K562 (cell line): ENCODE data around the gene PRAME. TPM values are rescaled to one million over a fixed set of nuclear protein-coding genes. Genes with fewer than 3 reads are reported as not detected.

ENCODE experiments used
- ATAC-seq: fragments of 200-7000 bp; cut with Tn5 transposase; 3 replicates; pipeline ENCODE4 v1.9.1; 2020; ENCODE audit warnings: moderate library complexity
- BruUV-seq: library from RNA; stranded (reverse); fragments of 400-500 nt; replicated peaks from 2 replicates; lab custom pipeline; 2021; lab: Mats Ljungman, UMichigan
- CTCF ChIA-PET: fragments of 300-600 bp; formaldehyde crosslinking; extraction: SDS; loops from one replicate; lab custom pipeline; 2021; ENCODE audit warnings: low intra/inter-chr PET ratio; lab: Yijun Ruan, JAX
- POLR2A ChIA-PET: fragments of 300-600, 350-650 bp; sonication (Branson Sonifier 250); formaldehyde crosslinking; extraction: SDS; loops from one replicate; lab custom pipeline; 2021; ENCODE audit warnings: antibody characterized with exemption, inconsistent platforms; lab: Yijun Ruan, JAX
- DNase-seq, 4 experiments: peaks; one replicate each; pipeline versions ENCODE4 v3.0.0 to v3.0.0-alpha.2; 2011 to 2018; ENCODE audit warnings: low spot score in 3 of 4, mixed read lengths in 3 of 4; ENCODE audit errors: extremely low read depth in 1 of 4
- FAIRE-seq: peaks from 2 replicates; lab custom pipeline; 2011; peaks lifted over from hg19 to GRCh38; lab: Jason Lieb, UNC
- H2AFZ ChIP-seq: 2 replicates; pipeline ENCODE4 v1.6.0; 2011; ENCODE audit warnings: low read depth, low read length, control low read depth, inconsistent platforms
- H3K27ac ChIP-seq: fragments of 200-600 bp; 3 replicates; pipeline ENCODE4 v1.8.0; 2011; ENCODE audit warnings: low read depth, mild to moderate bottlenecking, control low read depth, inconsistent platforms, low read length, moderate library complexity, mixed read lengths; ENCODE audit errors: extremely low read depth
- H3K27me3 ChIP-seq, 2 experiments: fragments of 300-600 bp in 1 of 2; 2 replicates in 1 of 2; 3 replicates in 1 of 2; pipeline versions ENCODE4 v1.6.0 to v1.8.0; 2011; ENCODE audit warnings: inconsistent platforms in 2 of 2, low read length in 2 of 2, mild to moderate bottlenecking in 1 of 2, mixed read lengths in 1 of 2, moderate library complexity in 1 of 2; ENCODE audit not compliant: control insufficient read depth in 2 of 2, insufficient read depth in 2 of 2
- H3K36me3 ChIP-seq: fragments of 300-600 bp; 3 replicates; pipeline ENCODE4 v1.8.0; 2011; ENCODE audit warnings: mild to moderate bottlenecking, low read length, inconsistent platforms; ENCODE audit not compliant: control insufficient read depth, insufficient read depth
- H3K4me1 ChIP-seq, 2 experiments: fragments of 200-600 bp in 1 of 2; replicated peaks in 1 of 2; 2 replicates in 1 of 2; 3 replicates in 1 of 2; pipeline versions ENCODE4 v1.5.1 to v1.8.0; 2011; ENCODE audit warnings: inconsistent platforms in 2 of 2, low read length in 2 of 2, mild to moderate bottlenecking in 1 of 2, mixed read lengths in 1 of 2, moderate library complexity in 1 of 2; ENCODE audit not compliant: control insufficient read depth in 2 of 2, insufficient read depth in 2 of 2
- H3K4me2 ChIP-seq: 2 replicates; pipeline ENCODE4 v1.6.1; 2011; ENCODE audit warnings: low read length, control low read depth, inconsistent platforms, mixed read lengths; ENCODE audit not compliant: insufficient read depth
- H3K4me3 ChIP-seq: fragments of 200-600 bp; sonication (generic), shearing (Covaris generic); 2 replicates; pipeline ENCODE4 v1.5.1; 2016; ENCODE audit warnings: control low read depth, inconsistent platforms
- H3K79me2 ChIP-seq: fragments of 200-600 bp; 3 replicates; pipeline ENCODE4 v1.8.0; 2011; ENCODE audit warnings: low read length, inconsistent platforms; ENCODE audit not compliant: control insufficient read depth, insufficient read depth
- H3K9ac ChIP-seq, 2 experiments: 2 replicates each; pipeline versions ENCODE4 v1.6.0 to v1.6.1; 2011; ENCODE audit warnings: low read depth in 2 of 2, low read length in 2 of 2, control low read depth in 1 of 2, inconsistent platforms in 1 of 2, mild to moderate bottlenecking in 1 of 2, mixed read lengths in 1 of 2; ENCODE audit not compliant: insufficient read depth in 1 of 2
- H3K9me1 ChIP-seq: one replicate; pipeline ENCODE4 v1.6.0; 2011; ENCODE audit warnings: inconsistent platforms, mild to moderate bottlenecking, low read length, moderate library complexity; ENCODE audit not compliant: control insufficient read depth, insufficient read depth
- H3K9me3 ChIP-seq: replicated peaks from 2 replicates; pipeline ENCODE4 v1.5.1; 2011; ENCODE audit warnings: low read depth, low read length, inconsistent platforms; ENCODE audit not compliant: control insufficient read depth, insufficient read depth
- H4K20me1 ChIP-seq: replicated peaks from 2 replicates; pipeline ENCODE4 v1.6.1; 2011; ENCODE audit warnings: low read length, inconsistent platforms, mixed read lengths; ENCODE audit not compliant: control insufficient read depth, insufficient read depth
- HMGXB4 ChIP-seq: sonication (generic); formaldehyde crosslinking; IDR thresholded peaks from 2 replicates; pipeline ENCODE4 v1.8.1; 2023; ENCODE audit warnings: mild to moderate bottlenecking, missing genetic modification reagents
- ZBTB7A ChIP-seq: IDR thresholded peaks from 2 replicates; pipeline ENCODE4 v1.6.1; 2011; ENCODE audit warnings: low read depth, mild to moderate bottlenecking, low read length, moderate library complexity, borderline replicate concordance; ENCODE audit not compliant: control insufficient read depth
- WGBS: fragments of 100-300 bp; shearing (Covaris generic); methylation state at CpG from one replicate; pipeline ENCODE4 v1.1.6; 2016; ENCODE audit warnings: low coverage, mixed read lengths; ENCODE audit not compliant: insufficient coverage; ENCODE audit errors: missing lambda C conversion rate; 5-methylcytosine and 5-hydroxymethylcytosine counted together
- in situ Hi-C: fragments of 300-500 bp; cut with MboI; formaldehyde crosslinking; loops from 4 replicates; pipeline ENCODE4 v1.15.0; 2018; ENCODE audit warnings: inconsistent platforms, mixed read lengths
- intact Hi-C: fragments of 100-400 bp; cut with micrococcal nuclease; formaldehyde crosslinking; loops from 2 replicates; pipeline ENCODE4 v1.14.2; 2022
- polyA plus RNA-seq, 8 experiments: library from polyadenylated mRNA; depleted of rRNA in 4 of 8; stranded (reverse) in 5 of 8; unstranded in 3 of 8; fragments of >200 nt; fragmentation: Nextera tagmentation in 2 of 8; fragmentation: Illumina TruSeq in 1 of 8; extraction: Ambion mirVana in 2 of 8; extraction: Trizol in 1 of 8; gene quantifications; 2 replicates each; pipeline versions ENCODE4 v1.2.1 to v1.2.3, GENCODE V29; 2011 to 2014; ENCODE audit warnings: inconsistent platforms in 1 of 8, missing spikeins in 1 of 8
- total RNA-seq, 7 experiments: library from RNA; depleted of rRNA in 6 of 7; stranded (reverse); fragments of >200 nt in 6 of 7; fragmentation: Illumina TruSeq in 2 of 7; extraction: Trizol in 2 of 7; gene quantifications; 2 replicates each; pipeline versions ENCODE4 v1.2.1 to v1.2.3, GENCODE V29; 2011 to 2021; ENCODE audit warnings: low replicate concordance in 1 of 7

The PRAME gene
- total and polyA plus RNA-seq, 9 of the 15 experiments (the other 6 are each of a cell fraction or from before 2014, with no cell fraction given): 662 to 2,141 (median 1,142) TPM

GRCh38 chr22:22548910-22549309, 10.2 kb downstream of the PRAME start:
- in situ Hi-C loops (loop anchor here (25.0 kb wide), 1 partner anchor 1137 kb away; the partner anchor contains the start of gene HIC2), intact Hi-C loops (loop anchor here (10.0 kb wide), 1 partner anchor 56 kb away; no protein-coding TSS in a partner anchor)
- H3K4me3 ChIP-seq: no peak overlapping the region
- ChIA-PET CTCF (interaction anchor here (1.2 kb wide), 1 partner anchor 10 kb away, joined by 3 read pairs; the partner anchor contains the start of gene PRAME), POLR2A (interaction anchor here (0.7 to 19.7 kb wide), 21 partner anchors 1 to 554 kb away, joined by 3 to 708 read pairs (median 5); partner anchors contain the start of genes PRAME, ZNF280A and ZNF280B)
- H3K27me3 ChIP-seq: no peaks in the 10 kb centered on the region
- no peak overlapping the region for H3K9ac ChIP-seq
- H3K79me2 ChIP-seq: peaks cover 51% of the 10 kb centered on the region
- FAIRE-seq (no peak), DNase-seq (peak in 2 of 4 experiments; percentile 67 to 70), ATAC-seq (peak; percentile 1; the same call in 2 of the 3 replicates)
- no peaks in the 10 kb centered on the region for H3K9me3 ChIP-seq
- H3K9me1 ChIP-seq: peaks cover 57% of the 10 kb centered on the region
- TF ChIP-seq ZBTB7A (no peak), HMGXB4 (CRISPR knock-in tag) (peak; percentile 42; the same call in 1 of the 2 replicates)
- no TSS peak for BruUV-seq
- no peak overlapping the region for H3K4me2 ChIP-seq
- 75% methylated on average over 1 of the region's 1 CpG for WGBS
- no peak overlapping the region for H3K27ac ChIP-seq
- peaks cover 19 to 35% of the 10 kb centered on the region in 2 experiments for H3K4me1 ChIP-seq
- peaks cover 71% of the 10 kb centered on the region for H4K20me1 ChIP-seq
- H2AFZ ChIP-seq: no peak overlapping the region
- H3K36me3 ChIP-seq: peaks cover 76% of the 10 kb centered on the region
